Mesangial cell (primary cell): Measurements from ENCODE around the gene ATL2. TPM values are rescaled to one million over a fixed set of nuclear protein-coding genes. Genes with fewer than 3 reads are reported as not detected.

ENCODE experiments used
- total RNA-seq: library from RNA; depleted of rRNA; stranded (reverse); fragments of >200 nt; gene quantifications from 2 replicates; pipeline ENCODE4 v1.2.3, GENCODE V29; 2015

Gene ATL2
- 18.8 and 31.8 TPM in 2 replicates for total RNA-seq

DNA sequence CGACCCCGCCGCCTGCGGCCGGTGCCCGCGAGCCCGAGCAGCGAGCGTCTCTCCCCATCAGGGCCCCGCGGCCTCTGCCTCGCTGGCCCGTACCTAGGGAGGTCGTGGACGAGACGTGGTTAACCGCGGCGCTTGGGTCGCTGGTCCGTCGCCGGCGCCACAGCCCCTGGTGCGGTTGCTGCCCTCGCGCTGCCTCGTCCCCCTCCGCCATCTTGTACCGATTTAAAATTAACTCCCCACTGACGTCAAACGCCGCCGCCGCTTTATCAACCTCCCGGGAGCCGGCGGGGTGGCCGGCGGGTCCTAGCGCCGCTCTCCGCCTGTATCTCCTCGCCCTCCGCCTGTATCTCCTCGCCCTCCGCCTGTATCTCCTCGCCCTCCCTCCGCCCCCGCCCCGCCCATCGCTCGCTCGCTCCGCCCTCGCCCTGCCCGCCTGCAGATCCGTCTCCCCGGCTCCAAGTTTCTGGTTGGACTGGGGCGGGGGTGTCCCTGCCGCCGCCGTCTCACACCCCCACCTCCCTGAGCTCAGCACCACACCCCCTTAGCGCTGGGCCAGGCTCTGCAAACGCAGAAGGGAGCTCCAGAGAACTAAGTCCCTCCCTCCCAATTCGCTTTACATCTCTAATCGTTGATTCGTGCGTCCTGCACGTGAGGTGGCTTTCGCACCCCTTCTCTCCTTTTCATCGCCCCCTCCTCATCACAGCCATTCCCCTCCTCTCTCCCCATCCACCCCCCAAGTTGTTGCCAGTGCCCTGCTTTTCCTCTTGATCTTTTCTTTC is at the start of gene ATL2:
TSS of gene ATL2 (minus strand) at position 224 of the 779 bp plus-strand sequence. CDS start at position 211, 13 bp downstream.

Other genes starting within 250 kb of the ATL2 start
- gene HNRNPLL, start 225.7 kb upstream of the ATL2 start, total RNA-seq: 17.9 and 22.3 TPM in 2 replicates